A549 (cell line): ENCODE data around the gene ABHD13. TPM values are rescaled to one million over a fixed set of nuclear protein-coding genes. Genes with fewer than 3 reads are reported as not detected.

Source experiments
- ATAC-seq, 2 experiments: fragments of 200-7000 bp in 1 of 2; fragments of >200 bp in 1 of 2; cut with Nextera tagmentation in 1 of 2; cut with Tn5 transposase in 1 of 2; 3 replicates each; pipeline versions ENCODE4 v1.8.0 to v1.9.1; 2018 to 2020; ENCODE audit warnings: mild to moderate bottlenecking in 1 of 2, moderate library complexity in 1 of 2
- CTCF ChIA-PET: fragments of 300-600 bp; sonication (Branson Sonifier 250); formaldehyde crosslinking; extraction: SDS; loops from one replicate; lab custom pipeline; 2021; ENCODE audit warnings: antibody characterized with exemption, inconsistent platforms; lab: Yijun Ruan, JAX
- POLR2A ChIA-PET: fragments of 350-600 bp; formaldehyde crosslinking; extraction: SDS; loops from one replicate; lab custom pipeline; 2021; ENCODE audit warnings: antibody characterized with exemption, inconsistent platforms; lab: Yijun Ruan, JAX
- DNase-seq, 2 experiments: peaks; one replicate each; pipeline versions ENCODE4 v3.0.0 to v3.0.0-alpha.2; 2011 to 2016; ENCODE audit warnings: low read depth in 1 of 2, low spot score in 1 of 2
- FAIRE-seq: peaks from 2 replicates; lab custom pipeline; 2011; peaks lifted over from hg19 to GRCh38; lab: Jason Lieb, UNC
- H3K27ac ChIP-seq, 2 experiments: fragments of >200 bp; sonication (Bioruptor Twin); formaldehyde crosslinking; 3 replicates each; pipeline ENCODE4 v1.5.1; 2016 to 2017
- H3K4me1 ChIP-seq: fragments of >200 bp; sonication (Bioruptor Twin); formaldehyde crosslinking; 3 replicates; pipeline ENCODE4 v1.6.1; 2016
- H3K4me2 ChIP-seq: fragments of >200 bp; sonication (Bioruptor Twin); formaldehyde crosslinking; 3 replicates; pipeline ENCODE4 v1.6.1; 2016
- H3K4me3 ChIP-seq: fragments of >200 bp; sonication (Bioruptor Twin); formaldehyde crosslinking; 3 replicates; pipeline ENCODE4 v1.5.1; 2016
- H3K9me3 ChIP-seq: fragments of >200 bp; sonication (Bioruptor Twin); formaldehyde crosslinking; 3 replicates; pipeline ENCODE4 v1.6.1; 2016
- CHD4 ChIP-seq: fragments of 200-600 bp; sonication (generic); IDR thresholded peaks from 2 replicates; pipeline ENCODE4 v1.6.1; 2016; ENCODE audit warnings: antibody characterized with exemption, mild to moderate bottlenecking, borderline replicate concordance
- CTCF ChIP-seq: fragments of >200 bp; sonication (Bioruptor Twin); formaldehyde crosslinking; IDR thresholded peaks from 3 replicates; pipeline ENCODE4 v1.5.1; 2016
- EHMT2 ChIP-seq: fragments of 200-600 bp; sonication (generic); IDR thresholded peaks from 2 replicates; pipeline ENCODE4 v1.6.1; 2016; ENCODE audit warnings: antibody characterized with exemption, low read depth, mild to moderate bottlenecking, moderate library complexity
- EP300 ChIP-seq, 2 experiments: fragments of >200 bp; sonication (Bioruptor Twin); formaldehyde crosslinking; IDR thresholded peaks; 2 replicates in 1 of 2; 3 replicates in 1 of 2; pipeline ENCODE4 v1.6.1; 2016 to 2017
- HES2 ChIP-seq: fragments of >200 bp; sonication (Bioruptor Twin); formaldehyde crosslinking; IDR thresholded peaks from 2 replicates; pipeline ENCODE4 v1.6.1; 2016
- HOXB5 ChIP-seq: fragments of 250-450 bp; sonication (Bioruptor Pico); IDR thresholded peaks from 2 replicates; pipeline ENCODE4 v1.5.0; 2020; ENCODE audit warnings: mild to moderate bottlenecking, moderate library complexity
- MAX ChIP-seq: IDR thresholded peaks from 2 replicates; pipeline ENCODE4 v1.6.1; 2012
- NFE2L2 ChIP-seq: fragments of 150-350 bp; conservative IDR thresholded peaks from 2 replicates; pipeline ENCODE4 v1.6.1; 2014; ENCODE audit warnings: low read length
- PHF8 ChIP-seq: fragments of 200-600 bp; sonication (generic); IDR thresholded peaks from 2 replicates; pipeline ENCODE4 v1.6.1; 2016; ENCODE audit warnings: low read depth, mild to moderate bottlenecking, antibody characterized with exemption, moderate library complexity, borderline replicate concordance
- RAD21 ChIP-seq, 2 experiments: fragments of >200 bp in 1 of 2; sonication (Bioruptor Twin) in 1 of 2; formaldehyde crosslinking in 1 of 2; IDR thresholded peaks in 1 of 2; conservative IDR thresholded peaks in 1 of 2; 2 replicates in 1 of 2; 3 replicates in 1 of 2; pipeline ENCODE4 v1.6.1; 2012 to 2018; ENCODE audit warnings: inconsistent platforms in 1 of 2
- REST ChIP-seq: fragments of 200-600 bp; sonication (generic); IDR thresholded peaks from 2 replicates; pipeline ENCODE4 v1.6.1; 2016; ENCODE audit warnings: antibody characterized with exemption, mild to moderate bottlenecking, moderate library complexity
- RNF2 ChIP-seq: fragments of 200-600 bp; sonication (generic); IDR thresholded peaks from 2 replicates; pipeline ENCODE4 v1.6.1; 2016; ENCODE audit warnings: low read depth, mild to moderate bottlenecking, antibody characterized with exemption, moderate library complexity, borderline replicate concordance
- SMC3 ChIP-seq: fragments of >200 bp; sonication (Bioruptor Twin); formaldehyde crosslinking; IDR thresholded peaks from 3 replicates; pipeline ENCODE4 v1.6.1; 2018; ENCODE audit warnings: inconsistent platforms
- TP53 ChIP-seq: fragments of 250-450 bp; sonication (Bioruptor Pico); IDR thresholded peaks from 2 replicates; pipeline ENCODE4 v1.5.0; 2021; ENCODE audit warnings: mild to moderate bottlenecking, moderate library complexity
- ZC3H11A ChIP-seq: fragments of 450-650 bp; IDR thresholded peaks from 2 replicates; pipeline ENCODE4 v1.6.1; 2014; ENCODE audit warnings: antibody characterized with exemption, mild to moderate bottlenecking
- ZSCAN20 ChIP-seq: fragments of 250-450 bp; sonication (Bioruptor Pico); IDR thresholded peaks from 2 replicates; pipeline ENCODE4 v1.8.0; 2022; ENCODE audit warnings: mild to moderate bottlenecking, moderate library complexity
- WGBS: methylation state at CpG from one replicate; pipeline ENCODE4 v1.1.6; 2017; ENCODE audit errors: missing lambda C conversion rate; 5-methylcytosine and 5-hydroxymethylcytosine counted together
- polyA plus RNA-seq, 4 experiments: library from polyadenylated mRNA; depleted of rRNA in 3 of 4; stranded (reverse); fragments of >200 nt; fragmentation: RNase III in 1 of 4; extraction: RNeasy Plus Mini Kit Qiagen cat#74134 plus additional on column Dnase treatment in 1 of 4; gene quantifications; 2 replicates in 3 of 4; 3 replicates in 1 of 4; pipeline ENCODE4 v1.2.3, GENCODE V29; 2011 to 2017

Gene ABHD13
- polyA plus RNA-seq, 2 of the 4 experiments (the other 2 are of a cell fraction): 5.7 to 9.7 TPM

- Histone ChIP-seq H3K4me3 (no peak overlapping the region), H3K27ac (no peak overlapping the region), H3K4me2 (no peak overlapping the region)
- WGBS: 93% methylated on average over 1 of the region's 1 CpG
- CTCF ChIA-PET: no interaction called here
- DNase-seq: no peak
- TF ChIP-seq EP300 (IDR thresholded peaks at IDR 0.05) (no peak), HES2 (no peak), EHMT2 (no peak), CHD4 (no peak), HOXB5 (CRISPR knock-in tag) (no peak), CTCF (no peak), RAD21 (conservative IDR thresholded peaks at IDR 0.05 in 1 of 2, IDR thresholded peaks at IDR 0.05 in 1 of 2) (no peak), REST (no peak), SMC3 (no peak)
- TF ChIP-seq, all 56 proteins: peak for 0
- Histone ChIP-seq H3K4me1 (peaks cover 8% of the 10 kb centered on the region; the same call in 2 of the 3 replicates), H3K9me3 (no peaks in the 10 kb centered on the region)
- ATAC-seq (no peak), FAIRE-seq (no peak)
- POLR2A ChIA-PET: no interaction called here
These were observed 7.2 kb downstream of the ABHD13 start for GRCh38 chr13:108225440-108225839.

GRCh38 chr13:108226184-108226583, 8.0 kb downstream of the ABHD13 start:
- H3K9me3 ChIP-seq: no peaks in the 10 kb centered on the region
- no peak overlapping the region for H3K27ac ChIP-seq
- no peak for FAIRE-seq
- ChIA-PET POLR2A (no interaction called here), CTCF (no interaction called here)
- no peak for ATAC-seq
- no peak overlapping the region for H3K4me3 ChIP-seq
- TF ChIP-seq HES2: no peak
- TF ChIP-seq MAX: no peak
- no peak for TF ChIP-seq ZSCAN20 (CRISPR knock-in tag)
- no peak for TF ChIP-seq PHF8
- TF ChIP-seq TP53 (CRISPR knock-in tag): no peak
- TF ChIP-seq RNF2: no peak
- no peak for TF ChIP-seq NFE2L2
- TF ChIP-seq ZC3H11A: no peak
- DNase-seq: no peak
- 22% methylated on average over 1 of the region's 1 CpG for WGBS
- no peak overlapping the region for H3K4me2 ChIP-seq
- peaks cover 12% of the 10 kb centered on the region; the same call in 2 of the 3 replicates for H3K4me1 ChIP-seq
